ENCODE data around the gene BIRC2.
A peak's percentile ranks its signal among the peaks of the same experiment; 100 is the strongest.

BIRC2 gene

DNA sequence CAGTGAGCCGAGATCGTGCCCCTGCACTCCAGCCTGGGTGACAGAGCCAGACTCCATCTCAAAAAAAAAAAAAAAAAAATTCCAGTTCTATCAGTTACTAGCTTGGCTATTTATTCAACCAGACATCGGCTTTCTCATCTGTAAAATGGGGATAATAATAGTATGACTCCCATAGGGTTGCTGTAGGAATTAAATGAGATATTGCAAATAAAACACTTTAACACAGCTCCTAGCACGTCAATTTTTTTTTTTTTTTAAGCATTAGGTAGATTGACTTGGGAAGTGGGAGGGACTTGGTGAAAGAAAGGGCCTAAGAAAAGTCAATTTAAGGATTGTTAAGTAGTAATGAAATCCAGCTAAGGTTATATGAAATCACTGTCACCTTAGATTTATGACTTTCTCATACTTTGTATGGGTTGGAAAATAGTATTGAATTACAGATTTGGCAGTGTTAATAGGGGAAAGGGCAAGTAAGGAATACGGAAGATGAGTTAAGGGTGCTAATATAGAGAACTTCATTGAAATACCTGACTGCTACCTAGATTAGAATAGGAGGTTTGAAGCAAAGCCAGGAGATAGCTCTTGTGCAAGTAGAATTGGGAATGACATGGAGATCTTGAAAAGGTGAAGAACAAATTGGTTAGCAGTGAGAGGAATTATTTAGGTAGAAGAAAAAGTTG, 28.8 kb downstream of the BIRC2 start:
- DNase-seq: no peak

DNA sequence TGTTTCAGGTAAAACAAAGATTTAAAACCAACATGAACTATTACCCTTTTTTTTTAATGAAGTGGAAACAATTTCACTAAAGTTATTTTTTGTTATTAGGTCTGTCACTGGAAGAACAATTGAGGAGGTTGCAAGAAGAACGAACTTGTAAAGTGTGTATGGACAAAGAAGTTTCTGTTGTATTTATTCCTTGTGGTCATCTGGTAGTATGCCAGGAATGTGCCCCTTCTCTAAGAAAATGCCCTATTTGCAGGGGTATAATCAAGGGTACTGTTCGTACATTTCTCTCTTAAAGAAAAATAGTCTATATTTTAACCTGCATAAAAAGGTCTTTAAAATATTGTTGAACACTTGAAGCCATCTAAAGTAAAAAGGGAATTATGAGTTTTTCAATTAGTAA, 30.9 kb downstream of the BIRC2 start:
- DNase-seq: no peak

DNA sequence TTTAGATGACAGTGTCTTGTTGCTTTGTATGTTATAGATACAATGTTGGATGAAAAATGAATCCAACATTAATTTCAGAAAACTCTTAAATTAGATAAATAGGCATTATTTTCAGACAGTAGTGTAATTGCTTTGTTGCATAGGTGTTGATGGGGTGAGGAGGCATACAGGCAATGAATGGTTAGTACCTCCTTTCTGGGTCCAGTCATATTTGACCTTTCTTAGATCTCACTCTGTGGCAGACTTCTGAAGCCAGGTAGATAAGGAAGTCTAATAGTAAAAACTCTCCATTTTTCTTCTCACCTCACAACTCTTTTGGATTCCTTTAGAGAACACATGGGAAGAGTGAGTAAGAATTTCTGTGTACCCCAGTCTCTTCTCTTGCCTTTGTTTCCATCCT, 31.8 kb downstream of the BIRC2 start:
- no peak for DNase-seq

DNA sequence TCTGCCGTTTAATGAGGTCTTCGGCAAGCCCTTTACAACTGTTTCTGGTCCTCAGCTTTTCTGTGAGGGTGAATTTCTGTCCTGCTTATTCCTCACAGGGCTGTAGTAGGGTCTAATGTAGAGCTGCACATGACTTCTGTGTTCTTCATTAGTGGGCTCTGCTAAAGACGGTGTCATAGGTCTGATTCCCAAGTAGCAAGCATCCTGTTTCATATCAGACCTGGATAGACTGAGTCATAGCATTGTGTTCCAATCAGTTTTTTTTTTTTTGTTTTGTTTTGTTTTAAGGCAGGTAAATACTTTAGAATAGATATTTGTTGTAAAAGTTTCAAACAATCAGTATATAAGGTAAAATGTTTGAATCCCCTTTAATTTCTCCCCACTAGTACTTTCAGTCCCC, 35.4 kb downstream of the BIRC2 start:
- no peak for DNase-seq

DNA sequence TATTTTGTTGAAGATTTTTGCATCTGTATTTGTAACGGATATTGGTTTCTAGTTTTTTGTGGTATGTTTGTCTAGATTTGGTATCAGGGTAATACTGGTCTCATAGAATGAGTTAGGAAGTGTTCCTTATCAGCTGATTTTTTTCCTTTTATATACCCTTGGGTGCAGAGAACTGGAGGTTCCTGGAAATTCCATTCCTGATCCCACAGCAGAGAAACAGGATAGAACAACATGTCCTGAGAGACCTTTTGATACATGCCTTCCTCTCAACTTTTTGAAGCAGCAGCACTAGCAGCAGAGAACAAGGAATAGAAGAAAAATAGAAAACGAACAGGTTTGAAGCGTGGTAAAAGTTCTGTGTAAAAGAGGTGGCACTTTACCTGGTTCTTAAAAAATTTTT, 36.8 kb downstream of the BIRC2 start:
- DNase-seq: no peak

DNA sequence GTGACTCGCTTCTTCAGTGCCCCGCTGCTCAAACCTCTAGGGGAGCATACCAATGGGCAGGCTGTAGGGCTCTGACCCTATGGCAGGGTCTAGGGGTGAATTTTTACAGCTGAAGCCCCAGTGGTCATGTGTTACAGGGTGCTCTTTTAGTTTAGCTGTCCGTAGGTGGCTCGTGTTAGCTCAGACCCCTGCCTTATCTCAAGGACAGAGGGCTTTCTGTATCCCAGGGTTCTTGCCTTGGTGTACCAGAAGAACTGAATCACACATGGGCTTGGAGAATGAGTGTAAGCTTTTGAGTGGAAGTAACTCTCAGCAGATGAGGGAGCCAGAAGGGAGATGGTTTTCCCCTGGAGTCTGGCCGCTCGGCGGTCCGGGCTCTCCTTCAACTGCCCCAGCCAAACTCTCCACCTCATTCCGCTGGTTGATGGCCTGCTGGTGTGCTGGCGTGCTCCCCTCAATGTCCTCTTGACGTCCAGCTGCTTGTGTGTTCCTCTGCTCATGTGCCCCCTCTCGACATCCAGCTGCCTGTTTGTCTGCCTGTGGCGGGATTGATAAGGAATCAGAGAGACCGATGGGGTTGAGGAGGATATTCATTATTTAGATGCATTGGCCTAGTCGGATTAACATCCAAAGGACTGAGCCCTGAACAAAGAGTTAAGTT, 37.5 kb downstream of the BIRC2 start:
- DNase-seq: no peak

DNA sequence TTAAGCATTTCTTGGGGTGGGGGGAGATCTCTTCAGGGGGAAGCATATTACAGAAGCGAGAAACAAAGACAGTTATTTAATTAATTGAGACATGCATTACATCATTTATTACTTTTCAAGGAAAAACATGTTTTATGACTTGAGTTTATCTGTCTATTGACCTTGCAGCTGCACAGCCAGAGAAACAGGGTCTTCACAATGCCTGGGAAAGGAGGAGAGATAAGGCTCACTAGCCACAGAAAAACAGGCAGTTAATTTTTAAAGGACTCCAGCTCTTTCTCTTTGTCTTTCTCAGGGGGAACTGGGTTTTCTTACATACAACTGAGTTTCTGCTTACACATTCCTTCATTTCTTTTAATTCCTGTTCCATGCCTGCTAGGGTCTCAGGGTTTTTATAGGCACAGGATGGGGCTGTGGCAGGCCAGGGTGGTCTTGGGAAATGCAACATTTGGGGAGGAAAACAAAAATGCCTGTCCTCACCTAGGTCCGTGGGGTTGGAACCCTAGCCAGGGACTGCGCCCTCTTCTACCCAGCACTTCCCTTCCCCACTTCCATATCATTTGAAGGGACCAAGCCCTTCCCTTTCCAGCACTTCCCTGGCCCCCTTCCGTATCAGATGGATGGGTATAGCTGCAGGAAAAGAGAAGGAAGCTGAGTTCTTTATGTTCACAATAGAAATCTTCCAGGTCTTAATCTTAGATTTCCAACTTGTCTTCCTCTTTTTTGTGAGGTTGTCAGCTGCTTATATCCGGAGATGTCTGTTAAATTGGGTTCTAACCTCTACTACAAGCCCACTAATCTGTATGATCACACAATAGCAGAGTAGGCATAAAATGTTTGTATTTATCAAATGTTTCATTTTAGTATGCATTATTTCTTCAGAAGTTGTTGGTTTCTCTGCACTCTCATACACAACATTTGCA, 38.3 kb downstream of the BIRC2 start:
- DNase-seq: no peak

DNA sequence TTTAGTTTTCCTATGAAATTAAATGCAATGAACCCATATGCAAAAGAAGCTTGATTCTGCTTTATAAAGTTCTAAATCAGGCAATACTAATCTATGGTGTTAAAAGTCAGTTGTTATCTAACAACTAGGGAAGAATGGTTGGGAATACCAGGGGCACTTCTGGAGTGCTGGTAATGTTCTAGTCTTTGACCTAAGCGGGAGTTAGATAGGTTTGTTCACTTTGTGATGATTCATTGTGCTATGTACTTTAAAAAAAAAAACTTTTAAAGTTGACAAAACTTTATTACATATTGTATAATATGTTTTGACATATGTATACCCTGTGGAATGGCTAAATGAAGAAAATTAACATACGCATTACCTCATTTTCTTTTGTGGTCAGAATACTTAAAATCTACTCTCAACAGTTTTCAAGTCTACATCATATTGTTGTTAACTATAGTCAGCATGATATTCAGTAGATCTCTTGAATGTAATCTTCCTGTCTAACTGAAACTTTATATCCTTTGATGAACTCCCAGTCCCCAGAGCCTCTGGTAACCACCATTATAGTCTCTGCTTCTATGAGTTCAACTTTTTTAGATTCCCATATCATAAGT, 39.2 kb downstream of the BIRC2 start:
- DNase-seq: no peak

DNA sequence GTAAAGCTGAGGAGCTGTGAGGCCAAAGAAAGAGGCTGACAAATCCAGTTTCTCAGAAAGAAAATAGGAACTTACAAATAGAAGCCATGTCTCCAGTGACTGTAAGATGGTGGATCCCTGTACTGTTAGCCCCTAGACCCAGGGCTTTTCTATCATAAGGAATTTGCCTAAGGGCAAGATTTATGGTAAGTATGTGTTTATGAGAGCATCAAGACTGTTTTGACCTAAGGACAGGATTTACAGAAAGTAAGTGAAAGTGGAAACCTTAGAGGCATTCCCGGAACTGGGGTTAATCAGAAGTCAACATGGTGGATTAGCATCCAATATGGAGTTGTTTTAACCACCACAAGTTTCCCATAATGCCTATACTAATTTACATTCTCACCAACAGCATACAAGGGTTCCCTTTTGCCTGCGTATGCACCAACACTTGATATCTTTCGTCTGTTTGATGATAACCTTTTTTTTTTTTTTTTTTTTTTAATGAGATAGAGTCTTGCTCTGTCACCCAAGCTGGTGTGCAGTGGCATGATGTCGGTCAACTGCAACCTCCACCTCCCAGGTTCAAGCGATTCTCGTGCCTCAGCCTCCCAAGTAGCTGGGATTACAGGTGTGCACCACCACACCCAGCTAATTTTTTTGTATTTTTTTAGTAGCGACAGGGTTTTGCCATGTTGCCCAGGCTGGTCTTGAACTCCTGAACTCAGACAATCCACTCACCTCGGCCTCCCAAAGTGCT, 40.2 kb downstream of the BIRC2 start:
- DNase-seq: no peak

DNA sequence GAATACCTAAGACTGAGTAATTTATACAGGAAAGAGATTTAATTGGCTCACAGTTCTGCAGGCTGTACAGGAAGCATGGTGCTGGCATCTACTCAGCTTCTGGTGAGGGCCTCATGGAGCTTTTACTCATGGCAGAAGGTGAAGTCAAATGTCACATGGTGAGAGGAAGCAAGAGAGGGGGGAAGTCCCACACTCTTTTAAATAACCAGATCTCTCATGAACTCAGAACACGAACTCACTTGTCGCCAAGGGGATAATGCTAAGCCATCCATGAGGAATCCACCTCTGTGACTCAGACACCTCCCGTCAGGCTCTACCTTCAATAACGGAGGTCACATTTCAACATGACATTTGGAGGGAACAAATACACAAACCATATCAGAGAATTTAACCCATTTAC, 42.2 kb downstream of the BIRC2 start:
- no peak for DNase-seq

DNA sequence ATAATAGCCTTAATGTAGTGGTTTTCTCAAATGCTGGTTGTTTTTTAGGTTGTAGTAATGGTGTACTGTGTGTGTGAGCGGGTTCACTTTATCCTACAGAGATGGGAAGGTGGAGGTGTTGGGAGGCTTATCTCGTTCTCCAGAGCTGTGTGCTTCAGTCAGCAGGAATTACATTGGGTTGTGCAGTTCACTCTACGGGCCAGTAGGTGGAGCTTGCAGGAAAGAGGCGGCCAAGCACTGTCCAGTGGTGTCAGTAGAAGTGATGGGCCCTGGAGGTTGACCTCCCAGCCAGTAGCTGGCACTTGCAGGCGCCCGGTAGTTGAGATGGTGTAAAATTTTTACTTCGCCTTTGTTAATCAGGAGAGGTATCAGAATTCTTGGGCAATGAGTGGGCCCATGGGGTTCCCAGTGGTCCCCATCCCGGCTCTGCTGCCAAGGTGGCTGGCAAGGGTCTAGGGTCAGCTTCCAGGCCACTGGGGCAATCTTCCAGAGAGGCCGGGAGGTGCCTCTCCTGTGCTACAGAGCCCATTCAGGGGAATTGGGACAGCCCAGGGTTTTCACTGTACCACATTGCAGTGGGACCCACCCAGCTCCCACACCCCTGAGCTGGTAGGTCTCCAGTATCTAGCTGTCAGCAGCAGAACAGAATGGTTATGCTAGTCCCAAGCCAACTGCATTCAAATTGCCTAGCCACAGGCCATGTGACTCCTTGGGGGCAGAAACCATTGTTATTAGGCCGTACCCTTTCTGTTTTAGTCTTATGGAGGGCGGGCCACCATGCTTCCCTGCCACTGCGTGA, 43.9 kb downstream of the BIRC2 start:
- DNase-seq: peak; percentile 2 to 67

DNA sequence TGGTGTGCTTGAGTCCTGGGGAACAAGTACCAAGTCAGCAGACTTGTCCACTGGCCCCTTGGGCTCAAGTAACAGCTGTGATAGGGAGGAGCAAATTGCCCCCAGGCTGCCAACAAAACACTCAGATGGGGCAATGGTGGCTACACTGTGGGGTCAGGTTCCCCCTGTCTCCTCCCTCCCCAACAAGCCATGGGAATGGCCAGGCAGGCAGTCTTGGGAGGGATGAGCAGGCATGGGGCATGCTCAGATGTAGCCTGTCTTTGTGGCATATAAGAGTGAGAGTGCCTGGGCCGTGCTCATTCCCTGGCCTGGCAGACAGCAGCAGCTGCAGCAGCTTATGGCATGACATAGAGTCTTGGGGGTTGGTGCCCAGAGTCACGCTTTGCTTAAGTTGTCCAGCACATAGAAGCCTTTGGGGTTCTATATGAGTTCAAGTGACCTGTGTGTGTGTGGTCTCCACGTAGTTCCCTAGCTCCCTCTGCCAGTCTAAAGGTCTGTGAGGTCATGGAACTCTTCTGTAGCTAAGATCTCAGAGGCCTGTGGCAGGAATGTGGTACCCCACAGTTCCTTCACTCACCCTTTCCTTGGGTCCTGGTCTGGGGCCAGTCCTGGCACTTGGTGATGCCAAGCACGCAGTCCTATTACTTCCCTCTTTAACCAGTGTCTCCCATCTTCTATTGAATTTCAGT, 44.7 kb downstream of the BIRC2 start:
- DNase-seq: no peak

DNA sequence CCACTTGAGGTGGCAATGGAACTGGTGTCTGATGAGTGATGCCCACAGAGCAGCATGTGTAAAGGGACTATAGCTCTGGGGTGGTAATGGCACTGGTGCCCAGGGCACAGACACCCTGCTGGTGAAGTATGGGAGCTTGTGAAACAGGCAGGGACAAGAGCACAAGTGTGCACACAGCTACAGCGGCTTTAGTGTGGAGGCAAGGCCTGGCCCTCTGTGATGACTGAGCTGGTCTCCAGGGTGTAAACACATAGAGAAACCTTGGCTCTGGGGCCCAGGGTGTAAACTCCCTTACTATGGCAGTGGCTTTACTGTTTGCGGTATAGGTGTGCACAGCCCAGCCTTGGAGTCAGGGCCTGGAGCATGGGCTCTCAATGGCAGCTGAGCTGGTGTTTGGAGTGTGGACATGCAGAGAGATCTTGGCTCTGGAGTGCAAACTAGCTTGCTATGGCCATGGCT, 46.3 kb downstream of the BIRC2 start:
- no peak for DNase-seq

DNA sequence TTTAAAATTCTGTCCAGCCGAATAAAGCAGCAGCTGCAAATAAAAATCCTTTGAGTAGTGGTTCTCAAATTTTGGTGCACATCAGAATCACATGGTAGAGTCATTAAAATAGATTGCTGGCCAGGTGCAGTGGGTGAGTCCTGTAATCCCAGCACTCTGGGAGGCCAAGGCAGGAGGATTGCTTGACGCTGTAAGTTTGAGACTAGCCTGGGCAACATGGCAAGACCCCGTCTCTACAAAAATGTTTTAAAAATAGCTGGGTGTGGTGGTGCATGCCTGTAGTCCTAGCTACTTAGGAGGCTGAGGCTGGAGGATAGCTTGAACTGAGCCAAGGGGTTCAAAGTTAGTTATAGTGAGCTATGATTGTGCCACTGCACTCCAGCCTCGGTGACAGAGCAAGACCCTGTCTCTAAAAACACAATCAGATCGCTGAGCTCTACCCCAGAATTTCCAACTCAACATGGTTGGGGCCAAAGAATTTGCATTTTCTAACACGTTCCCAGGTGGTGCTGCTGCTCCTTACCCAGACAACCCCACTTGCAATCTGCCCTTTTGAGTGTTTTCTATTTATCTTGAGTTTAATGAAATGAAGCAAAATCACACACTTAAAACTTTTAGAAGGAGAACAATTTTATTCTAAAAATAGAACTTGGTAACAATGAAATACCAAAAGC, 48.8 kb downstream of the BIRC2 start:
- DNase-seq: no peak

DNA sequence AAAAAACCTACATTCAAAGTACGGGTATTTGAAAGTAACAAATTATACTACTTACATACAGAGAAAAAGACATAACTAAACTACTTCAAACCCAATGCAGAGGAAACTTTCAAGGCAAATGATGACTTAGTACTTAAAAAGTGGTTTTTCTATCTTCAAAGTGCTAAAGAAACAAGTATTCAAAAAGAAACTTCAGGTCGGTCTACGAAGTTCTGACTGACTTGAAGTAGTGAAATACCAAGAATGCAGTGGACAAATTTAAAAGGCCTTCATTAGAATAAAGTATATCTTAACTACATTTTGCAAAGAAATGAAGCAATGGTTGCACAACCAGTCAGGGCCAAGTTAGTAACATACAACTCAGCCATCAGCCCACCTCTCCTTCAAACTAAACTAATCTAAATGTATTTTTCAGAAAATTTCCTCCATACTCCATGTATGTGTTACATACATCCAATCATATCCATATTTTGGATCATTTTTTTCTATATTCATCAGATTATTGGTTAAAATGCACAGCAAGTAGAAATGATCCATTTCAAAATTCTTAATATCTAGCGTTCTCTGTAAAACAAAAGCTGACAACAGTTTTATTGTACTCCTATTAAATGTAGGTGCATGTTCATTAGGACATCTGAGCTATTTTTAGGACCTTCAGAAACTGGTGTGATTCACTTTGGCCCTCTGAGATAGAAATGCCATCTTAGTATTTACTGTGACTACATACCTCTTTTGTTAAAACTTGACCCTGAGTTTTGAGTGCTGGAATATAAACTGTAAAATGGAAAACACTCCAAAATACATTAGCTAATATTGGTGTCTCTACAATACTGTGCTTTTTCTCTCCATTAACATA, 49.9 kb downstream of the BIRC2 start:
- DNase-seq: no peak

DNA sequence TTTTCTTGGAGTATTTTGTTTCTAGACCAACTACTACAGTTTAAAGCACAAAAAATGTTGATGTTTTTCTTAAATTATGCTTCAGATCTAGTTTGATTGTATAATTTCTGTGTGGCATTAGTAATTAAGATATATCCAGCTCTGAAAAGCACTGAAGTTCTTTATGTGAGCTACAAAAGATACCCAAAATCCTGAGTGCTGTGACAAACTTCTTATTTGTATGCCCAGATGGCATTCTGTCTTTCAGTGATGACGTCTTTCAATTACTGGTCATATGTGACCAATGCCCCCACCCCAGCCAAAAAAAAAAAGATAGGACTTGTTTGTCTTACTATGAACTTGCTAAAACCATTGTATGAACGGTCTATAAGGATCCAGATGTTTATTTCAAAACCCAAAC, 51.3 kb downstream of the BIRC2 start:
- DNase-seq: no peak

DNA sequence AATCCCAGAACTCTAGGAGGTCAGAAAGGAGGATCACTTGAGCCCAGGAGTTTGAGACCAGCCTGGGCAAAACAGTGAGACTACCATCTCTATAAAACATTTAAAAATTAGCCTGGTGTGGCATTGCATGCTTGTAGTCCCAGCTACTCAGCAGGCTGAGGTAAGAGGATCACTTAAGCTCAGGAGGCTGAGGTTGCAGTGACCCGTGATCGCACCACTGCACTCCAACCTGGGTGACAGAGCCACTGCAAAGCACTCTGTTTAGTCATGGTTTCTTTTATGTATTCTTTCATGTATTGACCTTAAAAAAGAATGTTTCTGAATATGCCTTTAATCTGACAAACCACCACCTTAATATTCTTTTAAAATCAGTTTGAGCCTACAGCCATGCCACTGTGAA, 52.2 kb downstream of the BIRC2 start:
- no peak for DNase-seq

DNA sequence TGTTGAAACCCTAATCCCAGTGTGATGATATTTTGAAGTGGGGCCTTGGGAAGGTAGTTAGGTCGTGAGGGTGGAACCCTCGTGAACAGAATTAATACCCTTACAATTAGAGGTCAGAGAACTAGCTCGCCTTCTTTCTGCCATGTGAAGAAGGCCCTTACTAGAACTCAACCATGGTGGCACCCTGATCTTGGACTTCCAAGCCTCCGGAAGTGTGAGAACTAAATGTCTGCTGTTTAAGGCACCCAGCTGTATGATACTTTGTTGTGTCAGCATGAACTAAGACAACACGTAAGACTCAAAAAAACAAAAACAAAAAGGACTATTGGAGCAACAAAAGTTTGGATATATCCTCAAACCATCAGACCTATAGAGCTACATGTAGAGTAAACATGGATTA, 53.6 kb downstream of the BIRC2 start:
- DNase-seq: no peak

DNA sequence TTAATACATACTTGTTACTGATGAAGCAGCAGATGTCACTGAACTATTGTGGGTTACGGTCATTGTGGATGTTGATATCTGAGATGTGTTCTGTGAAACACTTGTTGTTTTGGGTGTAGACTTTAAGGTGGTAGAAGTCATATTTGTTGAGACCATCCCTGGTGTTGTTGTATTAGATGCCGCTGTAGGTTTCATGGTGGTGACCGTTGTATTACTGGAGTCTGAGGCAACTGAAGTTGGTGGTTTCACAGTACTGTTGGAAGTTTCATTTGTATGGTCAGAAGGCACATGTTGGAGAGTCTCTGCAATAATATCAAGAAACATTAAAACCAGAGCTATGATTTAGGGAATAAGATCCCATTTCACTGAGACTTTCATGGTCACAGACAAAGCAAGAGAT, 54.9 kb downstream of the BIRC2 start:
- DNase-seq: no peak

DNA sequence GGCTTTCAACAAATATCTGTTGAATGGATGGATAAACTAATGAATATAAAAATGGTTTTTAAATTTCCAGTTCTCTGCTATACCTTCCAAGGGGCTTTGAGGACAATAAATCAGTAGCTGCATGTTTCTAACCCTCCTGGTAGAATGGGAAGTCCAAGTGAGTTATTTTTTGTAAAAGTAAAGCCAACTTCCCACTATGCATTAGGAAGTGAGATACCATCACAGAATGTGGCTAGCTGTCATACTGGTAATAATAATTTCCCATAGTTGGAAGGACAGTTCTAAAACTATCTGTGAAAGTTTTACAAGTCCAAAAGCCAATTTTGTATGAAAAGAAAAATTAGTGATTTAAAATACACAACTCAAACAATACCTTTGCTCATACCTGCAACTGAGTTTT, 55.5 kb downstream of the BIRC2 start:
- no peak for DNase-seq

All from NCI-H446 (cell line).